GM19239 (cell line): ENCODE measurements around the gene SRL.
"Not testable (repeated sequence)": the region's sequence is repeated elsewhere in the genome, so short reads cannot be mapped to it uniquely, and the experiment has no call there.

Experiments
- DNase-seq: peaks from one replicate; pipeline ENCODE4 v3.0.0; 2011; ENCODE audit warnings: low spot score; ENCODE audit not compliant: insufficient read length
- FAIRE-seq: peaks from 2 replicates; lab custom pipeline; 2011; peaks lifted over from hg19 to GRCh38; lab: Jason Lieb, UNC

SRL gene

GRCh38 chr16:4175849-4176248 lies 66.0 kb downstream of the SRL start:
- DNase-seq: no peak

GRCh38 chr16:4172070-4172469 lies 69.8 kb downstream of the SRL start:
- DNase-seq (no peak), FAIRE-seq (no peak)

More at GRCh38 chr16:4175849-4176248, 66.0 kb downstream of the SRL start:
- FAIRE-seq: no peak

GRCh38 chr16:4169415-4169814 lies 72.5 kb downstream of the SRL start:
- FAIRE-seq: no peak

GRCh38 chr16:4166821-4167220 lies 75.1 kb downstream of the SRL start:
- DNase-seq (no peak), FAIRE-seq (no peak)

More at GRCh38 chr16:4169415-4169814, 72.5 kb downstream of the SRL start:
- no peak for DNase-seq

GRCh38 chr16:4160658-4161430 lies 81.0 kb downstream of the SRL start:
- no peak for FAIRE-seq
- no peak for DNase-seq

GRCh38 chr16:4159726-4160125 lies 82.2 kb downstream of the SRL start:
- DNase-seq (no peak), FAIRE-seq (no peak)

GRCh38 chr16:4158143-4159093 lies 83.5 kb downstream of the SRL start:
- FAIRE-seq (no peak), DNase-seq (no peak)

- DNase-seq (no peak), FAIRE-seq (no peak)
Measured at GRCh38 chr16:4157376-4157825, 84.5 kb downstream of the SRL start.

- not testable (repeated sequence) for FAIRE-seq, DNase-seq
Measured at GRCh38 chr16:4156503-4156902, 85.4 kb downstream of the SRL start.

- not testable (repeated sequence) for FAIRE-seq, DNase-seq
Measured at GRCh38 chr16:4153364-4153763, 88.5 kb downstream of the SRL start.

- no peak for FAIRE-seq
- no peak for DNase-seq
Measured at GRCh38 chr16:4152267-4152666, 89.6 kb downstream of the SRL start.

GRCh38 chr16:4147236-4147635 lies 94.6 kb downstream of the SRL start:
- DNase-seq: no peak

GRCh38 chr16:4142268-4142667 lies 99.6 kb downstream of the SRL start:
- DNase-seq: no peak
- no peak for FAIRE-seq

More at GRCh38 chr16:4147236-4147635, 94.6 kb downstream of the SRL start:
- no peak for FAIRE-seq

GRCh38 chr16:4141604-4142003 lies 100.3 kb downstream of the SRL start:
- no peak for FAIRE-seq
- no peak for DNase-seq

- FAIRE-seq: peak; percentile 11
- DNase-seq: no peak
Measured at GRCh38 chr16:4140652-4141051, 101.2 kb downstream of the SRL start.

- no peak for FAIRE-seq
- DNase-seq: no peak
Measured at GRCh38 chr16:4139968-4140367, 101.9 kb downstream of the SRL start.
